Thymus (tissue), 11 donors: ENCODE measurements around the gene COLEC12. TPM values are rescaled to one million over a fixed set of nuclear protein-coding genes. Genes with fewer than 3 reads are reported as not detected.
A peak's percentile ranks its signal among the peaks of the same experiment; 100 is the strongest.

ENCODE experiments used
- DNase-seq, 9 donors: peaks; one replicate each; pipeline ENCODE4 v3.0.0-alpha.2; 2013; ENCODE audit warnings: low spot score in 9 of 9, low read depth in 6 of 9, missing footprints in 1 of 9
- H3K27ac ChIP-seq, 2 donors: one replicate each; pipeline ENCODE4 v1.5.1; 2013; ENCODE audit warnings: control low read depth in 1 of 2, low read depth in 1 of 2, low read length in 1 of 2, mild to moderate bottlenecking in 1 of 2, moderate library complexity in 1 of 2
- H3K27me3 ChIP-seq, 2 donors: one replicate each; pipeline ENCODE4 v1.5.1; 2013; ENCODE audit warnings: low read length in 1 of 2; ENCODE audit not compliant: control insufficient read depth in 2 of 2, insufficient read depth in 1 of 2
- H3K36me3 ChIP-seq, 2 donors: one replicate each; pipeline ENCODE4 v1.5.1; 2013; ENCODE audit warnings: low read length in 1 of 2, mild to moderate bottlenecking in 1 of 2, moderate library complexity in 1 of 2; ENCODE audit not compliant: control insufficient read depth in 2 of 2, insufficient read depth in 2 of 2
- H3K4me1 ChIP-seq, 2 donors: one replicate each; pipeline ENCODE4 v1.5.1; 2013; ENCODE audit warnings: low read length in 2 of 2; ENCODE audit not compliant: control insufficient read depth in 2 of 2, insufficient read depth in 2 of 2
- H3K4me3 ChIP-seq, 2 donors: one replicate each; pipeline ENCODE4 v1.5.1; 2013; ENCODE audit warnings: low read length in 2 of 2, control low read depth in 1 of 2, mild to moderate bottlenecking in 1 of 2
- H3K9me3 ChIP-seq, 2 donors: one replicate each; pipeline ENCODE4 v1.5.1; 2013; ENCODE audit warnings: low read length in 1 of 2, mild to moderate bottlenecking in 1 of 2; ENCODE audit not compliant: control insufficient read depth in 2 of 2, insufficient read depth in 1 of 2
- WGBS: extraction: QIAGEN DNeasy Blood & Tissue Kit; methylation state at CpG from one replicate; pipeline ENCODE4 v1.1.7; 2013; 5-methylcytosine and 5-hydroxymethylcytosine counted together
- polyA plus RNA-seq: library from polyadenylated mRNA; stranded (reverse); fragments of 200-250 nt; gene quantifications from one replicate; pipeline ENCODE4 v1.2.3, GENCODE V29; 2013
- total RNA-seq: library from RNA; stranded (reverse); fragments of 120-200 nt; gene quantifications from one replicate; pipeline ENCODE4 v1.2.4, GENCODE V29; 2013
- donor health status: healthy.

Gene COLEC12
- total and polyA plus RNA-seq, 2 donors = 5.6 to 6.5 TPM

DNA sequence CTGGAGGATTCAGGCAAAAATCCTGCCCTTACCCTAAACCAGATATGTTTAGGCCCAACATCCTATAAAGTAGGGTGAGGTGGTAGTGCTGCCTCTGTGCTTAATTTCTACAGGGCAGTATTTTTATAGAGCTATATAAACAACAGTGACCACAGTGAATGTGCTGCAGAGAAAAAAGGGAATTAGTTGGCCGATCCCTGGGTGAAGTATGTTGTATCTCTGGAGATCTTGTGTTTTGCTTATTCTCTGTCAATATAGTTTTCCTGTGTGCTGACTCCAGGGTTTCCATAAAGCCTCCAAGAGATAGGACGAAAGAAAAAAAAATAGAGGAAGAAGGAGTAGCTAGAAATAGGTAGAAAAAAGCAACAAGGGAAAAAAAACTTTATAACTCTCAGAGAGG, 143.7 kb downstream of the COLEC12 start:
- H3K4me1 ChIP-seq = no peaks in the 10 kb centered on the region
- no peak overlapping the region for H3K4me3 ChIP-seq
- WGBS = 94% methylated on average over 2 of the region's 2 CpGs
- no peaks in the 10 kb centered on the region for H3K9me3 ChIP-seq
- no peaks in the 10 kb centered on the region for H3K27me3 ChIP-seq
- H3K27ac ChIP-seq = no peak overlapping the region
- no peak for DNase-seq
- H3K36me3 ChIP-seq = no peaks in the 10 kb centered on the region

DNA sequence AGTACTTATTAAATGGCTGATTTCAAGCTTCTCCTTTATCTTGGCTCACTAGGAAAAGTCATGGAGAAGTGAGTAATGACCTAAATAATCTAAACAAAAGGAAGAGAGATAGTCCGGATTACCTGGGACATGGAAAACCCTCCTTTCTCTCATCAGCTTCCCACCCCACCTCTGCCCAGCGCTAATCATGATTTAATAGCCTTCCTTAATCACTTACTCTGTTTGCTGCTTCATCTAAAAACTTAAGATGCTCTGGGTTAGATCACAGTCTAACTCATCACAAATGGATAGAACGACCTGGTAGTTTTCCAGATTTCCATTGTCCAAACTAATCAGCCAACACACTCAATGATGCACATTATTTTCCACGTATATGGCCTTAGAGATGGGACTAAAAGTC, 144.8 kb downstream of the COLEC12 start:
- H3K36me3 ChIP-seq = no peaks in the 10 kb centered on the region
- no peak for DNase-seq
- no peak overlapping the region for H3K4me3 ChIP-seq
- WGBS = 91% methylated on average over 4 of the region's 4 CpGs
- no peaks in the 10 kb centered on the region for H3K9me3 ChIP-seq
- no peaks in the 10 kb centered on the region for H3K4me1 ChIP-seq
- H3K27ac ChIP-seq = no peak overlapping the region
- H3K27me3 ChIP-seq = no peaks in the 10 kb centered on the region

DNA sequence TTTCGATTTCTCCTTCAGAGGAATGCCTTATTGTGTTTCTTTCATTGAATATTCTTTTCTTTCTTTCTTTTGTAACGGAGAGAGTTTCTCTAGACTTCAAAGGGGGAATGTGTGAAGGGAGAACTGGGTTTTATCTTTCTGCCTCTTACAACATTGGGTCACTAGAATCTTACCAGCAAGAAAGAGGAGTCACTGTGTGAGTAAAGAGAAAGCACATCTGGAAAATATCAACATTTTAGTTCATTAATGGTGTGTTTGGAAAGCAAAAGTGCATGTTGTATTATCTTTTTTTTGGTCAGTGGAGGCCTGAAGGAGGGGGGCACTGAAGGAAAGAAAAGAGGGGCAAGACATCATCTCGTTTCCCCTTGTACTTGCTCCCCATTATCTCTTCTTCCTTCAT, 146.0 kb downstream of the COLEC12 start:
- Histone ChIP-seq H3K36me3 (no peaks in the 10 kb centered on the region), H3K27me3 (no peaks in the 10 kb centered on the region), H3K4me1 (no peaks in the 10 kb centered on the region), H3K4me3 (no peak overlapping the region), H3K9me3 (no peaks in the 10 kb centered on the region), H3K27ac (no peak overlapping the region)
- WGBS = 90% methylated on average over 3 of the region's 3 CpGs
- no peak for DNase-seq

DNA sequence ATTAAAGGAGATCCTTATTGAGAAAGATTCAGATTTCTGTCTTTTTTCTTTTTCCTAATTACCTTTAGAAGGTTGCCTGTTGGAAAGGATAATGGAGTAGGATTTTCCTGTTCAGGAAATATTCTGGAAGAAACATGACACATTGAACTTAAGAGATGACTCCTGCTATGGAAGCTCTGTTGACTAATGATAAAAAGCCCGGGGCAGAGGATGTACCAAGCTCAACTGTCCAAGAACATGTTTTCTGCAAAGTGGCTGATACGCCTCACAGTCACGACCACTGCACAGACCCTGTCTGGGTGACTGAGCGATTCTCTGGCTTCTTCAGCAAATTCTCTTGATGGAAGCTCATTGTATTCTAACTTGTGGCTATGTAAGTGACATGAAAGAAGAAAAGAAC, 146.5 kb downstream of the COLEC12 start:
- Histone ChIP-seq H3K27me3 (no peaks in the 10 kb centered on the region), H3K36me3 (no peaks in the 10 kb centered on the region), H3K4me3 (no peak overlapping the region), H3K9me3 (no peaks in the 10 kb centered on the region), H3K4me1 (no peaks in the 10 kb centered on the region), H3K27ac (no peak overlapping the region)
- WGBS = 79% methylated on average over 4 of the region's 4 CpGs
- no peak for DNase-seq

DNA sequence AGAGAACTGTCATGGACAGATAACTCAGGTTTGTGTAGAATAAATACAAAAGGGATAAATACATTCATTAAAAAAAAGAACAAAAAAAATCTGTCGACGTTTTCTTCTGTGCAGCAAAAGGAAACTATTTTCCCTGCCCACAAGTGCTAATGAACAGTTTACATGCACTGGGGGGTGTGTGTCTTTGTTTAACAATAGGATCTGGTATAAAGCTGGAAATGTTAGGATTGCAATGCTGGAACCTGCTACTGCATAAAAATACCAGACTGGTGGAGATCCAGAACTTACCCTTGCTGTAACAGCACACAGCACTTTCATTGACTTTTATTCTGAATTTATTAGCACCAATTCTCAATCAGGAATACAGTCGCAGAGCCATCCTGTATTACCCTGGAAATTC, 148.1 kb downstream of the COLEC12 start:
- Histone ChIP-seq H3K27me3 (no peaks in the 10 kb centered on the region), H3K4me3 (no peak overlapping the region), H3K9me3 (no peaks in the 10 kb centered on the region), H3K4me1 (no peaks in the 10 kb centered on the region), H3K36me3 (no peaks in the 10 kb centered on the region), H3K27ac (no peak overlapping the region)
- 62% methylated on average over 3 of the region's 3 CpGs for WGBS
- DNase-seq = no peak

DNA sequence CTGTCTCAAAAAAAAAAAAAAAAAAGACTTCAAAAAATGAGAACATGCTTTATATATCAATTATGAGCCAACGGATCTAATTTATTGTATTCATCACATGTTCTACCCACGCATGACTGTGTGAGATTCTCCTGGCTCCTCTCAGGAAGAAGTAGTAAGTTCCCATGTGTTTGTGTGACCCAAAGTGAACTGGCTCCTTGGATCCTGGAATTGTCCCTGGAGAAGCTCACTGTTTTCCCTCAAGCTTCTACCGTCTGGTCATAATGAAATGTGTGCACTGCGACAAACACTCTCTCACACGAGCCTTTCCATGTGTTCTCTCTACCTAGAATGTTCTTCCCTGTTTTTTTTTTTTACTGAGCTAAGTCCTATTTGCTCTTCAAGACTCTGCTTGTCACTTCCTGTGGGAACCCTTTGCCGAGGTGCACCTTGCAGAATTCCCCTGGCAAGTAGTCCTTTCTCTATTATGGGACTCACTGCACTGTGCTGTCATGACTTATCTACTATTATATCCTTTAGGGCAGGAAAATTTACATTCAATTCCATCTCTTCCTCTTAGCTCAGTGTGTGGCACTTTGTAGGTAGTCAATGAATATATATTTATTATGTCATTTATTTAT, 149.4 kb downstream of the COLEC12 start:
- H3K27me3 ChIP-seq = no peaks in the 10 kb centered on the region
- no peak overlapping the region for H3K27ac ChIP-seq
- H3K9me3 ChIP-seq = no peaks in the 10 kb centered on the region
- DNase-seq = no peak
- WGBS = 90% methylated on average over 6 of the region's 6 CpGs
- H3K36me3 ChIP-seq = no peaks in the 10 kb centered on the region
- H3K4me1 ChIP-seq = no peaks in the 10 kb centered on the region
- H3K4me3 ChIP-seq = no peak overlapping the region

GRCh38 chr18:346600-346999, 153.9 kb downstream of the COLEC12 start:
- no peak for DNase-seq
- H3K4me3 ChIP-seq = no peak overlapping the region
- 95% methylated on average over 10 of the region's 10 CpGs for WGBS

GRCh38 chr18:341102-341501, 159.4 kb downstream of the COLEC12 start:
- Histone ChIP-seq H3K27ac (no peak overlapping the region), H3K4me1 (no peaks in the 10 kb centered on the region), H3K27me3 (no peaks in the 10 kb centered on the region), H3K36me3 (no peaks in the 10 kb centered on the region), H3K4me3 (no peak overlapping the region), H3K9me3 (no peaks in the 10 kb centered on the region)
- DNase-seq = no peak
- 93% methylated on average over 3 of the region's 3 CpGs for WGBS

More at GRCh38 chr18:346600-346999, 153.9 kb downstream of the COLEC12 start:
- no peaks in the 10 kb centered on the region for H3K9me3 ChIP-seq
- H3K4me1 ChIP-seq = no peaks in the 10 kb centered on the region
- H3K27ac ChIP-seq = no peak overlapping the region
- no peaks in the 10 kb centered on the region for H3K36me3 ChIP-seq
- no peaks in the 10 kb centered on the region for H3K27me3 ChIP-seq

DNA sequence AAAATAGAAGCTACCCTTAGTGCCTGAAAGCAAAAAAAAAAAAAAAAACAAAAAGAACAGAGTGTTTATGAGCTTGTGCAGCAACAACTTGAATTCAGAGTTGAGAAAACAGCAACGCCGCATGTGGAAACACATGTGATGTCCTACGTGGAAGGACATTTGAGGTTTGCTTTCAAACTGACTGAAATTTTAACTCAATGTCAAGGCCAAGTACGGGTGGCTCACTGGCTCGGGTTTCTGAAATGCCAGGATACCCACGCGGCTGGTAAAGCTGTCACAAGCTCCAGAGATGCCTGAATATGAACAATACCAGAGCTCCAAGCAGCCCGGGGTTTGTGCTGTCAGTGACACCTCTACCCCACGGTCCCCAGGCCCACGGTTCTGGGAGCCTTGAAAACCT, 160.5 kb downstream of the COLEC12 start:
- 92% methylated on average over 10 of the region's 10 CpGs for WGBS
- no peak overlapping the region for H3K27ac ChIP-seq
- DNase-seq = no peak
- no peaks in the 10 kb centered on the region for H3K36me3 ChIP-seq
- H3K27me3 ChIP-seq = no peaks in the 10 kb centered on the region
- no peaks in the 10 kb centered on the region for H3K9me3 ChIP-seq
- H3K4me1 ChIP-seq = no peaks in the 10 kb centered on the region
- H3K4me3 ChIP-seq = no peak overlapping the region

DNA sequence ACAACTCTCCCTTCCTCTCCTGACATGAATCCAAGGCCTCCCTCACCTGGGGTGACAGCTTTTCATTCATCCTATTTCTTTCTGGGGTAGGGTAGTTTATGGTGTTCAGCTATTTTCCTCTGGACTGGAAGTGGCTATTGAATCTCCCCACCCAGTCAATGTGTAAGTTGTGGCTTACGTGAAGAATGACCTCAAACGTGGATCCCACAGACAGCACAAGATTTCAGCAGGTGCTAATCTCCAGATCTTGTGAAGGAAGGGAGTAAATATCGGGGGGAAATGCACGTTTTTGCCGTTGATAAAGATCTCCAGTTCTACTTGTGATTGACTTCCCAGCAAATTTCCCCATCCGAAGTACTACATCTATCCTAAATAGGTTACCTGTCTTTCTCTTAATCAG, 161.3 kb downstream of the COLEC12 start:
- 47% methylated on average over 6 of the region's 6 CpGs for WGBS

More for the DNA sequence above, 161.3 kb downstream of the COLEC12 start:
- Histone ChIP-seq H3K36me3 (no peaks in the 10 kb centered on the region), H3K27ac (no peak overlapping the region), H3K27me3 (no peaks in the 10 kb centered on the region), H3K4me3 (no peak overlapping the region), H3K9me3 (no peaks in the 10 kb centered on the region), H3K4me1 (no peaks in the 10 kb centered on the region)
- DNase-seq = peak in 1 of 9 donors; percentile 9
